ENCODE data around the gene GMDS. TPM values are rescaled to one million over a fixed set of nuclear protein-coding genes. Genes with fewer than 3 reads are reported as not detected.

Gene GMDS
- total and polyA plus RNA-seq, 2 donors (not counting 1 experiment from before 2014, with no cell fraction given): 12.7 to 34.5 TPM

GRCh38 chr6:2209226-2209809, 36.1 kb downstream of the GMDS start:
- TF ChIP-seq CTCF (conservative IDR thresholded peaks at IDR 0.05 in 1 of 2, IDR thresholded peaks at IDR 0.05 in 1 of 2; ENCODE audit: low read depth in 1 of 2, low read length in 2 of 2): peak; percentile 39 to 59
- TF ChIP-seq EZH2 (IDR thresholded peaks at IDR 0.05; ENCODE audit: low read length, missing control alignments): no peak
- DNase-seq (ENCODE audit: low read depth in 2 of 2): peak; percentile 21 to 37
- no peak overlapping the region for H3K27ac ChIP-seq (ENCODE audit: insufficient read depth, low read length)
- no peak overlapping the region for H3K4me2 ChIP-seq (ENCODE audit: extremely low read depth, insufficient read depth, low read length)
- no peaks in the 10 kb centered on the region for H3K36me3 ChIP-seq (ENCODE audit: control insufficient read depth, insufficient read depth, low read length)
- no peak overlapping the region for H3K9ac ChIP-seq (ENCODE audit: insufficient read depth, low read length)
- no peaks in the 10 kb centered on the region for H3K4me1 ChIP-seq (ENCODE audit: control insufficient read depth, extremely low read depth, insufficient read depth, low read length)
- H3K79me2 ChIP-seq (ENCODE audit: control insufficient read depth, insufficient read depth, low read length): no peaks in the 10 kb centered on the region
- H4K20me1 ChIP-seq (ENCODE audit: control insufficient read depth, extremely low read depth, insufficient read depth, low read length): no peaks in the 10 kb centered on the region
- H3K4me3 ChIP-seq (replicated peaks in 1 of 4; ENCODE audit: control extremely low read depth in 1 of 4, insufficient read depth in 1 of 4, low read depth in 3 of 4, low read length in 4 of 4): no peak overlapping the region
- H2AFZ ChIP-seq (ENCODE audit: low read length): no peak overlapping the region
- no peaks in the 10 kb centered on the region for H3K9me3 ChIP-seq (ENCODE audit: control insufficient read depth, insufficient read depth, low read depth, low read length)
- H3K27me3 ChIP-seq (ENCODE audit: control insufficient read depth, insufficient read depth, low read length): no peaks in the 10 kb centered on the region

GRCh38 chr6:2208468-2208867, 36.9 kb downstream of the GMDS start:
- no peaks in the 10 kb centered on the region for H4K20me1 ChIP-seq (ENCODE audit: control insufficient read depth, extremely low read depth, insufficient read depth, low read length)
- H2AFZ ChIP-seq (ENCODE audit: low read length): no peak overlapping the region
- no peak overlapping the region for H3K9ac ChIP-seq (ENCODE audit: insufficient read depth, low read length)
- TF ChIP-seq CTCF (conservative IDR thresholded peaks at IDR 0.05 in 1 of 2, IDR thresholded peaks at IDR 0.05 in 1 of 2; ENCODE audit: low read depth in 1 of 2, low read length in 2 of 2): no peak
- TF ChIP-seq EZH2 (IDR thresholded peaks at IDR 0.05; ENCODE audit: low read length, missing control alignments): no peak
- no peaks in the 10 kb centered on the region for H3K36me3 ChIP-seq (ENCODE audit: control insufficient read depth, insufficient read depth, low read length)
- no peak overlapping the region for H3K27ac ChIP-seq (ENCODE audit: insufficient read depth, low read length)
- H3K4me1 ChIP-seq (ENCODE audit: control insufficient read depth, extremely low read depth, insufficient read depth, low read length): no peaks in the 10 kb centered on the region
- no peak overlapping the region for H3K4me3 ChIP-seq (replicated peaks in 1 of 4; ENCODE audit: control extremely low read depth in 1 of 4, insufficient read depth in 1 of 4, low read depth in 3 of 4, low read length in 4 of 4)
- H3K79me2 ChIP-seq (ENCODE audit: control insufficient read depth, insufficient read depth, low read length): no peaks in the 10 kb centered on the region
- H3K4me2 ChIP-seq (ENCODE audit: extremely low read depth, insufficient read depth, low read length): no peak overlapping the region
- no peaks in the 10 kb centered on the region for H3K9me3 ChIP-seq (ENCODE audit: control insufficient read depth, insufficient read depth, low read depth, low read length)
- no peak for DNase-seq (ENCODE audit: low read depth in 2 of 2)
- no peaks in the 10 kb centered on the region for H3K27me3 ChIP-seq (ENCODE audit: control insufficient read depth, insufficient read depth, low read length)

GRCh38 chr6:2205396-2205795, 40.0 kb downstream of the GMDS start:
- no peak for DNase-seq (ENCODE audit: low read depth in 2 of 2)
- H3K4me2 ChIP-seq (ENCODE audit: extremely low read depth, insufficient read depth, low read length): no peak overlapping the region
- H3K27me3 ChIP-seq (ENCODE audit: control insufficient read depth, insufficient read depth, low read length): no peaks in the 10 kb centered on the region
- H4K20me1 ChIP-seq (ENCODE audit: control insufficient read depth, extremely low read depth, insufficient read depth, low read length): no peaks in the 10 kb centered on the region
- no peak overlapping the region for H3K4me3 ChIP-seq (replicated peaks in 1 of 4; ENCODE audit: control extremely low read depth in 1 of 4, insufficient read depth in 1 of 4, low read depth in 3 of 4, low read length in 4 of 4)
- H3K9ac ChIP-seq (ENCODE audit: insufficient read depth, low read length): no peak overlapping the region
- no peak overlapping the region for H3K27ac ChIP-seq (ENCODE audit: insufficient read depth, low read length)
- H3K4me1 ChIP-seq (ENCODE audit: control insufficient read depth, extremely low read depth, insufficient read depth, low read length): no peaks in the 10 kb centered on the region
- H2AFZ ChIP-seq (ENCODE audit: low read length): no peak overlapping the region
- no peaks in the 10 kb centered on the region for H3K36me3 ChIP-seq (ENCODE audit: control insufficient read depth, insufficient read depth, low read length)
- H3K9me3 ChIP-seq (ENCODE audit: control insufficient read depth, insufficient read depth, low read depth, low read length): no peaks in the 10 kb centered on the region
- TF ChIP-seq EZH2 (IDR thresholded peaks at IDR 0.05; ENCODE audit: low read length, missing control alignments) (no peak), CTCF (conservative IDR thresholded peaks at IDR 0.05 in 1 of 2, IDR thresholded peaks at IDR 0.05 in 1 of 2; ENCODE audit: low read depth in 1 of 2, low read length in 2 of 2) (no peak)
- H3K79me2 ChIP-seq (ENCODE audit: control insufficient read depth, insufficient read depth, low read length): no peaks in the 10 kb centered on the region

Data from fibroblast of lung (primary cell).